HG02840 (cell line): ENCODE measurements around the gene NOP10.
"Not testable (repeated sequence)": the region's sequence is repeated elsewhere in the genome, so short reads cannot be mapped to it uniquely, and the experiment has no call there.

Experiments
- ATAC-seq: cut with Tn5 transposase; IDR thresholded peaks from one replicate; pipeline ENCODE4 v1.9.1; 2021; ENCODE audit warnings: mild to moderate bottlenecking, moderate library complexity, moderate number of reproducible peaks; ENCODE audit not compliant: unreplicated experiment, low FRiP score

Gene NOP10

GRCh38 chr15:34359416-34359815, 16.5 kb upstream of the NOP10 start:
- no peak for ATAC-seq

- ATAC-seq: no peak
Measured at GRCh38 chr15:34358948-34359347, 16.0 kb upstream of the NOP10 start.

GRCh38 chr15:34358367-34358766, 15.4 kb upstream of the NOP10 start:
- ATAC-seq: no peak

- ATAC-seq: no peak
Measured at GRCh38 chr15:34357653-34358052, 14.7 kb upstream of the NOP10 start.

- no peak for ATAC-seq
Measured at GRCh38 chr15:34355241-34355640, 12.3 kb upstream of the NOP10 start.

- no peak for ATAC-seq
Measured at GRCh38 chr15:34354286-34354685, 11.3 kb upstream of the NOP10 start.

- no peak for ATAC-seq
Measured at GRCh38 chr15:34353627-34354026, 10.7 kb upstream of the NOP10 start.

- not testable (repeated sequence) for ATAC-seq
Measured at GRCh38 chr15:34352996-34353395, 10.1 kb upstream of the NOP10 start.

GRCh38 chr15:34349769-34350168, 6.8 kb upstream of the NOP10 start:
- no peak for ATAC-seq

- no peak for ATAC-seq
Measured at GRCh38 chr15:34348735-34349300, 5.9 kb upstream of the NOP10 start.

- no peak for ATAC-seq
Measured at GRCh38 chr15:34347951-34348638, 5.2 kb upstream of the NOP10 start.

GRCh38 chr15:34342213-34342736, 661 bp downstream of the NOP10 start:
- not testable (repeated sequence) for ATAC-seq

- ATAC-seq: no peak
Measured at GRCh38 chr15:34341381-34342212, 1.3 kb downstream of the NOP10 start.

- no peak for ATAC-seq
Measured at GRCh38 chr15:34339946-34340345, 3.0 kb downstream of the NOP10 start.

GRCh38 chr15:34338347-34338746, 4.6 kb downstream of the NOP10 start:
- ATAC-seq: no peak

- ATAC-seq: peak; percentile 61
Measured at GRCh38 chr15:34337557-34338306, 5.2 kb downstream of the NOP10 start, which contains the start of gene SLC12A6. TSS of gene SLC12A6 (minus strand) at chr15:34337781. CDS start at chr15:34336680, 1,101 bp downstream.

GRCh38 chr15:34336991-34337556, 5.9 kb downstream of the NOP10 start:
- ATAC-seq: peak; percentile 7

GRCh38 chr15:34336231-34336990, 6.5 kb downstream of the NOP10 start:
- ATAC-seq: no peak
